HG03103 (cell line): ENCODE results near the gene RAVER1.
A peak's percentile ranks its signal among the peaks of the same experiment; 100 is the strongest.
"Not testable (repeated sequence)": the region's sequence is repeated elsewhere in the genome, so short reads cannot be mapped to it uniquely, and the experiment has no call there.

Source experiments
- ATAC-seq: cut with Tn5 transposase; IDR thresholded peaks from one replicate; pipeline ENCODE4 v1.9.1; 2021; ENCODE audit warnings: low read depth; ENCODE audit not compliant: unreplicated experiment

Gene RAVER1, protein sequence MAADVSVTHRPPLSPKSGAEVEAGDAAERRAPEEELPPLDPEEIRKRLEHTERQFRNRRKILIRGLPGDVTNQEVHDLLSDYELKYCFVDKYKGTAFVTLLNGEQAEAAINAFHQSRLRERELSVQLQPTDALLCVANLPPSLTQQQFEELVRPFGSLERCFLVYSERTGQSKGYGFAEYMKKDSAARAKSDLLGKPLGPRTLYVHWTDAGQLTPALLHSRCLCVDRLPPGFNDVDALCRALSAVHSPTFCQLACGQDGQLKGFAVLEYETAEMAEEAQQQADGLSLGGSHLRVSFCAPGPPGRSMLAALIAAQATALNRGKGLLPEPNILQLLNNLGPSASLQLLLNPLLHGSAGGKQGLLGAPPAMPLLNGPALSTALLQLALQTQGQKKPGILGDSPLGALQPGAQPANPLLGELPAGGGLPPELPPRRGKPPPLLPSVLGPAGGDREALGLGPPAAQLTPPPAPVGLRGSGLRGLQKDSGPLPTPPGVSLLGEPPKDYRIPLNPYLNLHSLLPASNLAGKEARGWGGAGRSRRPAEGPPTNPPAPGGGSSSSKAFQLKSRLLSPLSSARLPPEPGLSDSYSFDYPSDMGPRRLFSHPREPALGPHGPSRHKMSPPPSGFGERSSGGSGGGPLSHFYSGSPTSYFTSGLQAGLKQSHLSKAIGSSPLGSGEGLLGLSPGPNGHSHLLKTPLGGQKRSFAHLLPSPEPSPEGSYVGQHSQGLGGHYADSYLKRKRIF

GRCh38 chr19:10332965-10333757 lies at the start of gene RAVER1:
RAVER1 (minus strand) TSS chr19:10333529; CDS start chr19:10333507, 22 bp downstream.
- ATAC-seq, result peak; percentile 84

- not testable (repeated sequence) for ATAC-seq
Observed at GRCh38 chr19:10383223-10383499, 49.8 kb upstream of the RAVER1 start.

GRCh38 chr19:10380313-10381102 lies 47.2 kb upstream of the RAVER1 start, which contains the start of gene TYK2:
TYK2 (minus strand) TSS chr19:10380572; CDS start chr19:10378406, 2,166 bp downstream.
- peak; percentile 84 for ATAC-seq

- no peak for ATAC-seq
Observed at GRCh38 chr19:10379880-10380312, 46.6 kb upstream of the RAVER1 start.

DNA sequence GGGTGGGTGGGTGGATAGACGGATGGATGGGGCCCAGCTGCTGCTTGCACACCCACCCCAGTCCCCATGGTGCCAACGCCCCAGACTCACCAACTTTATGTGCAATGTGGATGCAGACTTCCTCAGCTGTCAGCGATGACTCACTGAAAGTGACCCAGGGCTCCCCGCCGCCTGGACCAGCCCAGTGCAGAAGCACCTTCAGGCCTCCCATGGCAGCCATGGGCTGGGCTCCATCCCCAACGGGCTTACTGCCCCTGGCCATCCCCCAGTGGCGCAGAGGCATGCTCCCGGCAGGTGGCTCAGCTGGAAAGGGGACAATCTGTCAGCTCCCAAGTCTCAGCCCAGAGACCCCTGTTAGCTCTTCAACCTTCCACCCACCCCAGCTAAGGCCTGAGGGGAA lies 44.8 kb upstream of the RAVER1 start:
- ATAC-seq, result no peak

DNA sequence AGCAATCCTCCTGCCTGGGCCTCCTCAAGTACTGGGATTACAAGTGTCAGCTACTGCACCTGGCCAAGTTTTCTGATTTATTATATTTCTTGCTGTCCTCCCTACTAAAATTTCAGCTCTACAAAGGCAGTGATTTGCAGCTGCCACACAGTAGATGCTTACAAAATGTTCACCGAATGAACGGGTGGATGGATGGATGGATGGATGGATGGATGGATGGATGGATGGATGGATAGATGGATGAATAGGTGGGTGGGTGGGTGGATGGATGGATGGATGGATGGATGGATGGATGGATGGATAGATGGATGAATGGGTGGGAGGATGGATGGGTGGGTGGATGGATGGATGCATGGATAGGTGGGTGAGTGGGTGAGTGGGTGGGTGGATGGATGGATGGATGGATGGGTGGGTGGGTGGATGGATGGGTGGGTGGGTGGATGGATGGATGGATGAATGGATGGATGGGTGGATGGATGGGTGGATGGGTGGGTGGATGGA lies 43.9 kb upstream of the RAVER1 start:
- ATAC-seq, result not testable (repeated sequence)

DNA sequence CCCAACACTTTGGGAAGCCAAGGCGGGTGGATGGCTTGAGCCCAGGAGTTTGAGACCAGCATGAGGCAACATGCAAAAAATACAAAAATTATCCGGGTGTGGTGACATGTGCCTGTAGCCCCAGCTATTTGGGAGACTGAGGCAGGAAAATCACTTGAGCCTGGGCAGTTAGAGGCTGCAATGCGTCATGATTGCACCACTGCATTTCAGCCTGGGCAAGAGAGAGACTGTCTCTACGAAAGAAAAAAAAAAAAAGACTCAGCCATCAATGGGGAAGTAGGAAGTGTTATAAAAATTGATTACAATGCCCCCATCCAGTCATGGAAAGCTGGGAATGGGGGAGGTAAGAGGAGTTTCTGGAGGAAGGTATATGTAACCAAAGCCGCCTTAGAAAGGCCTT lies 41.6 kb upstream of the RAVER1 start:
- ATAC-seq, result no peak

DNA sequence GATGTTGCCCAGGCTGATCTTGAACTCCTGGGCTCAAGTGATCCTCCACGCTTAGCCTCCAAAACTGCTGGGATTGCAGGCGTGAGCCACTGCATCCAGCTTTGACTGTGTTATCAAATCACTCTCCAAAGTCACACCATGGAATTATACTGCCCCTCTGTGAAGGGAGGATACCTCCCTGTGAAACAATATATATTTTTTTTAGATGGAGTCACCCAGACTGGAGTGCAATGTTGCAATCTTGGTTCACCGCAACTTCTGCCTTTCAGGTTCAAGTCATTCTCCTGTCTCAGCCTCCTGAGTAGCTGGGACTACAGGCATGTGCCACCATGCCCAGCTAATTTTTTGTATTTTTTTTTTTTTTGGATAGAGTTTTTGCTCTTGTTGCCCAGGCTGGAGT lies 39.4 kb upstream of the RAVER1 start:
- no peak for ATAC-seq

- no peak for ATAC-seq
Observed at GRCh38 chr19:10368101-10368803, 34.9 kb upstream of the RAVER1 start.

DNA sequence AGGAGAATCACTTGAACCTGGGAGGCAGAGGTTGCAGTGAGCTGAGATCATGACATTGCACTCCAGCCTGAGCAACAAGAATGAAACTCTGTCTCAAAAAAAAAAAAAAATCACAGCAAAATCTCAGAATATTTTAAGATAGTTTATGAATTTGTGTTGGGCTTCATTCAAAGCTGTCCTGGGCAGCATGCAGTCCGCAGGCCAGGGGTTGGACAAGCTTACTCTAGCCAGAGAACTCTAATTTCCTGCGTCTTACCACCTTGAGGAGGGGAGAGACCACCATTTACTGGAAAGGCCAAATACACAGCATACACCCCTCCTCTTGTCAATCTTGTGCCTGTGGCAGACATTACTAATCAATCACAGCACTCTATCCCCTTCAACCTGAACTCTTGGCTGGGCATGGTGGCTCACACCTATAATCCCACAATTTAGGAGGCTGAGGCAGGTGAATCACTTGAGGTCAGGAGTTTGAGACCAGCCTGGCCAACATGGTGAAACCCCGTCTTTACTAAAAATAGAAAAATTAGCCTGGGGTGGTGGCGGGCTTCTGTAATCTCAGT lies 33.7 kb upstream of the RAVER1 start:
- ATAC-seq, result not testable (repeated sequence)

- ATAC-seq, result no peak
Observed at GRCh38 chr19:10365518-10365917, 32.2 kb upstream of the RAVER1 start.

- no peak for ATAC-seq
Observed at GRCh38 chr19:10364644-10365043, 31.3 kb upstream of the RAVER1 start.

GRCh38 chr19:10363789-10364281 lies 30.5 kb upstream of the RAVER1 start:
- ATAC-seq, result no peak

- ATAC-seq, result no peak
Observed at GRCh38 chr19:10362259-10362658, 28.9 kb upstream of the RAVER1 start.

DNA sequence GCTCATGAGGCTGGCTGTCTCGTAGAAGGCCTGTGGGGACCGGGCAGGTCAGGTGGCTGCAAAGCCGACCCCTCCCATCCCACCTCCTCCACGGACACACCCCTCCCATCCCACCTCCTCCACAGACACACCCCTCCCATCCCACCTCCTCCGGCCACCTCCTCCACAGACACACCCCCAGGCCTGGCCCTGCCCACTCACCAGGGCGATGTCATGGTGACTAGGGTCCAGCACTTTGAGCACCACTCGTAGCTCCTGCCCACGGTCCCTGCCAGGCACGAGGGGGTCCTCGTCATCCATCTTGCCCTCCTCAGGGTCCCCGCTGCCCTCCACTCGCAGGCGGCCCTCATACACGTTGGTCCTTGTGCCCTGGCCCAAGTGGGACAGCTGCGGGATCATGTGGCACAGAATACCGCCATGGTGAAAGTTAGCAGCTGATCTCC lies 28.3 kb upstream of the RAVER1 start:
- ATAC-seq, result no peak

DNA sequence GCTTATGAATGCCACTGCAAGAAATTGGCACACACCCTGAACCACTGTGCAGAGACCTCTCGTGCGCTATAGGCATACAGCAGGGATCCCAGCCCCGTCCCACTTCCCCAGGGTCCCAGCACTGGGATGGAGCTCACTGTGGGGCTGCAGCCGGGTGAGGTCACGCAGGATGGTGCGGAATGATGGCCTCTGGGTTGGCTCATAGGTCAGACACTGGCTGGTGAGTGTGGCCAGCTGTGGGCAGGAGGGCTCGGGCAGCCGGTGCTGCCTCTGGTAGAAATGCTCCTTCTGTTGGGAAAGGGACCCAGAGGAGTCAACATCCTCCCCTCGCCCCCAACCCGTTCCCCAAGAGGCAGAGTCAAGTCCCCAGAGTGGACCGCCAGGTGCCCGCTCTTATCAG lies 23.1 kb upstream of the RAVER1 start:
- no peak for ATAC-seq

DNA sequence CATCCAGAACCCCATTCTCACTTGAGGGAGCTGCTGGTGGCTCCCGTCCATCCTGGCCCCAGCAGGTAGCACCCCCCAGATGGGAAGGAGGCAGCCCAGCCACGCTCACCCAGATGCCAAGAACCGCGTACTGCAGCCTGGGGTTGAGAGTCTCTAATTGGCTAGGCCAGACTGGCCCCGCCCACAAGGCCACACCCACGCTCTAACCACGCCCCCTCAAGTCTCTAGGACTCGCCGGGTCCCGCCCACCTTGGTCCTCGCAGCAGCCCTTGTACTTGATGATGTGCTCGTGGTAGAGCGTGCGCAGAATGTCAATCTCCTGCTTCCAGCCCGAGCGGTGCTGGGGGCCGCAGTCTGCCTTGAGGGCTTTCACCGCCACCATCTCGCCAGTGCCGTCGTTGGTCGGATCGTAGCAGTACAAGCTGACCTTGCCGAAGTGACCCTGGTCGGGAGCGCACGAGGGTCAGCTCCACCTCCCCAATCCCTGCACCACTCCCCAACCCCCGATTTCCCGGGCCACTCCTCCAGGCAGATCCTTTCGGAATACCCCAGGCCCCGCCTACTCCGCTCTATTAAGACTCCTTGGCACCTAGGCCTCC lies 20.6 kb upstream of the RAVER1 start:
- no peak for ATAC-seq
